HepG2 (cell line): ENCODE results near the gene IL1RL2. TPM values are rescaled to one million over a fixed set of nuclear protein-coding genes. Genes with fewer than 3 reads are reported as not detected.
A peak's percentile ranks its signal among the peaks of the same experiment; 100 is the strongest.

ENCODE experiments used
- ATAC-seq: fragments of 200-7000 bp; cut with Tn5 transposase; 3 replicates; pipeline ENCODE4 v1.9.1; 2020; ENCODE audit warnings: mild to moderate bottlenecking, moderate library complexity
- BruUV-seq: library from RNA; stranded (reverse); fragments of 400-500 nt; replicated peaks from 2 replicates; lab custom pipeline; 2021; lab: Mats Ljungman, UMichigan
- CTCF ChIA-PET: fragments of 300-600 bp; formaldehyde crosslinking; extraction: SDS; loops from one replicate; lab custom pipeline; 2021; ENCODE audit warnings: low total read pairs, inconsistent platforms, low intra/inter-chr PET ratio; lab: Yijun Ruan, JAX
- POLR2A ChIA-PET: fragments of 350-600 bp; sonication (Branson Sonifier 250); formaldehyde crosslinking; loops from one replicate; lab custom pipeline; 2020; ENCODE audit warnings: antibody characterized with exemption, inconsistent platforms; lab: Yijun Ruan, JAX
- DNase-seq: peaks from one replicate; pipeline ENCODE4 v3.0.0-alpha.2; 2015; ENCODE audit warnings: low spot score
- FAIRE-seq: peaks from 3 replicates; lab custom pipeline; 2011; peaks lifted over from hg19 to GRCh38; lab: Jason Lieb, UNC
- H2AFZ ChIP-seq: one replicate; pipeline ENCODE4 v1.6.1; 2011; ENCODE audit warnings: low read length, inconsistent platforms
- H3K27ac ChIP-seq: fragments of 300-600 bp; 3 replicates; pipeline ENCODE4 v1.8.0; 2011; ENCODE audit warnings: mixed run types, mild to moderate bottlenecking, mixed read lengths, low read length, inconsistent platforms; ENCODE audit not compliant: insufficient read depth; ENCODE audit errors: extremely low read length
- H3K27me3 ChIP-seq, 2 experiments: fragments of 200-600 bp in 1 of 2; 2 replicates in 1 of 2; 3 replicates in 1 of 2; pipeline versions ENCODE4 v1.6.0 to v1.8.0; 2011; ENCODE audit warnings: low read length in 2 of 2, mild to moderate bottlenecking in 2 of 2, moderate library complexity in 2 of 2, inconsistent platforms in 1 of 2; ENCODE audit not compliant: insufficient read depth in 2 of 2, control insufficient read depth in 1 of 2
- H3K36me3 ChIP-seq, 2 experiments: fragments of 200-600 bp in 1 of 2; replicated peaks in 1 of 2; 2 replicates in 1 of 2; 3 replicates in 1 of 2; pipeline versions ENCODE4 v1.5.1 to v1.8.0; 2011; ENCODE audit warnings: low read length in 2 of 2, inconsistent platforms in 1 of 2; ENCODE audit not compliant: insufficient read depth in 2 of 2, control insufficient read depth in 1 of 2
- H3K4me1 ChIP-seq: 2 replicates; pipeline ENCODE4 v1.5.1; 2012; ENCODE audit warnings: low read length, inconsistent platforms; ENCODE audit not compliant: insufficient read depth
- H3K4me2 ChIP-seq: 2 replicates; pipeline ENCODE4 v1.6.0; 2011; ENCODE audit warnings: low read depth, low read length, inconsistent platforms
- H3K4me3 ChIP-seq, 3 experiments: fragments of 200-600 bp in 1 of 3; sonication (generic), shearing (Covaris generic) in 1 of 3; replicated peaks in 1 of 3; 2 replicates each; pipeline ENCODE4 v1.5.1; 2011 to 2016; ENCODE audit warnings: low read length in 3 of 3, inconsistent platforms in 2 of 3, low read depth in 2 of 3, mild to moderate bottlenecking in 2 of 3, control low read depth in 1 of 3, mixed read lengths in 1 of 3; ENCODE audit not compliant: insufficient read depth in 1 of 3
- H3K79me2 ChIP-seq: one replicate; pipeline ENCODE4 v1.6.1; 2011; ENCODE audit warnings: low read length, inconsistent platforms; ENCODE audit not compliant: insufficient read depth
- H3K9ac ChIP-seq: 2 replicates; pipeline ENCODE4 v1.6.0; 2011; ENCODE audit warnings: mild to moderate bottlenecking, low read depth, low read length, inconsistent platforms; ENCODE audit not compliant: insufficient read depth
- H3K9me3 ChIP-seq: 2 replicates; pipeline ENCODE4 v1.5.1; 2012; ENCODE audit warnings: mild to moderate bottlenecking, low read length
- H4K20me1 ChIP-seq: 2 replicates; pipeline ENCODE4 v1.6.0; 2011; ENCODE audit warnings: inconsistent platforms, mild to moderate bottlenecking, low read length, moderate library complexity; ENCODE audit not compliant: insufficient read depth
- MYNN ChIP-seq: sonication (generic); formaldehyde crosslinking; IDR thresholded peaks from 2 replicates; pipeline ENCODE4 v1.4.0; 2020; ENCODE audit warnings: mild to moderate bottlenecking, low read depth, missing genetic modification reagents
- PCBP1 ChIP-seq: fragments of 200-400 bp; formaldehyde crosslinking; IDR thresholded peaks from 2 replicates; pipeline ENCODE4 v1.6.1; 2017; ENCODE audit warnings: mild to moderate bottlenecking, low read depth, low read length, borderline replicate concordance
- ZNF34 ChIP-seq: sonication (generic); formaldehyde crosslinking; IDR thresholded peaks from 2 replicates; pipeline ENCODE4 v1.4.0; 2020; ENCODE audit warnings: mild to moderate bottlenecking, missing genetic modification reagents, borderline replicate concordance
- ZNF616 ChIP-seq: sonication (generic); formaldehyde crosslinking; IDR thresholded peaks from 2 replicates; pipeline ENCODE4 v1.5.0; 2020; ENCODE audit warnings: low read depth, mild to moderate bottlenecking, missing genetic modification reagents
- ZNF629 ChIP-seq: sonication (generic); formaldehyde crosslinking; conservative IDR thresholded peaks from 2 replicates; pipeline ENCODE4 v1.5.0; 2020; ENCODE audit warnings: missing genetic modification reagents
- WGBS: methylation state at CpG from one replicate; pipeline ENCODE4 v1.1.6; 2017; ENCODE audit warnings: low lambda C conversion rate; 5-methylcytosine and 5-hydroxymethylcytosine counted together
- in situ Hi-C: cut with HindIII; loops from 2 replicates; pipeline ENCODE4 v1.10.0; 2017; ENCODE audit warnings: low pct_unique_long_range_greater_than_20kb; ENCODE audit not compliant: extremely low pct_ligation_motif_present
- intact Hi-C: fragments of 100-400 bp; cut with micrococcal nuclease; formaldehyde crosslinking; loops from one replicate; pipeline ENCODE4 v1.10.0; 2022; ENCODE audit not compliant: unreplicated experiment
- polyA plus RNA-seq, 8 experiments: library from polyadenylated mRNA; depleted of rRNA in 3 of 8; stranded (reverse) in 7 of 8; unstranded in 1 of 8; fragments of >200 nt; fragmentation: Illumina TruSeq in 4 of 8; extraction: Trizol in 4 of 8; gene quantifications; 2 replicates each; pipeline versions ENCODE4 v1.2.1 to v1.2.3, GENCODE V29; 2011 to 2016; ENCODE audit warnings: low read depth in 4 of 8, missing spikeins in 1 of 8, mixed read lengths in 1 of 8; ENCODE audit not compliant: insufficient read depth in 1 of 8
- total RNA-seq, 5 experiments: library from RNA; depleted of rRNA; stranded (reverse); fragments of >200 nt; fragmentation: Illumina TruSeq; extraction: Trizol; gene quantifications; 2 replicates each; pipeline ENCODE4 v1.2.3, GENCODE V29; 2016; ENCODE audit warnings: low read depth in 1 of 5
- TF ChIP-seq, protein P1 (sequence below): sonication (generic); formaldehyde crosslinking; conservative IDR thresholded peaks from 2 replicates; pipeline ENCODE4 v1.4.0; 2020; ENCODE audit warnings: missing genetic modification reagents
- TF ChIP-seq, protein P2 (sequence below): sonication (generic); formaldehyde crosslinking; IDR thresholded peaks from 2 replicates; pipeline ENCODE4 v1.5.0; 2020; ENCODE audit warnings: mild to moderate bottlenecking, missing genetic modification reagents, moderate library complexity
- TF ChIP-seq, protein P3 (sequence below): sonication (generic); formaldehyde crosslinking; IDR thresholded peaks from 2 replicates; pipeline ENCODE4 v1.5.0; 2020; ENCODE audit warnings: mild to moderate bottlenecking, missing genetic modification reagents

Gene IL1RL2
- total and polyA plus RNA-seq, 2 of the 13 experiments (the other 11 are each of a cell fraction or from before 2014, with no cell fraction given), result 0.03 TPM; not detected in 1

DNA sequence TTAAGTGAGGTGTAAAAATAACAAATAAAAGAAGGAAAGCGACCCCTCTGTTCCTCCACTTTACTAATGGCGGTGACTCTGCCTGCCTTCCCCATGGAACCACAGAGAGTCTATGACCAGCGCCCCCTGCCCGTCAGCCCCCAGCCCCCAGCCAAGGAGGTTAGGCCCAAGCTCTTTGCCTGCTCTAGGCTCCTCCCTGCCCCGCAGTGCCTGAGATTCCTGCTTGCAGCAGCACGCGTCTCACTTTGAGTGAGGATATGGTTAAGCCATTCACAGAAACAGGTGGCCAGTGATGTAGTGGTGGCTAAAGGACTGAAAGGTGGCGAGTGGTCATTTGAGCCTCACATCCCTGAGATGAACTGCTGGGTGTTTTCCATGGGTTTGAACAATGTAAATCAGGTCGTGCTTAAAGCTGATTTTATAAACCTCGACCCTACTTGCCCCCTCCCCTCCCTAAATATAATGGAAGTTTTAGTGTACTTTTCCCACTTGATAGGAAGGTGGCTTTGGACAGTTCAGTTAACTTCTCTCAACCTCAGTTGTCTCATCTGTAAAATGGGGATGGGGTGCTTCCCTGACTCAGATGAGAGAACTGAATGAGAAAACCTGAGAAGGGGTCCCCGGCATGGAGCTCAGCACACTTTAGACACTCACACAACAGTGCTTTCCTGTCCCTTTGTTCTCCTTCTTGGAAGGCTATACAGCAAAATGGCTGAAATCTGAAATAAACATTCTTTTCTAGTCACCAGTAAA, 46.5 kb downstream of the IL1RL2 start:
- in situ Hi-C loops (loop anchor here (10.0 kb wide), 1 partner anchor 349 kb away; no protein-coding TSS in a partner anchor), intact Hi-C loops (no loop called here)
- Histone ChIP-seq H3K9ac (no peak overlapping the region), H3K4me2 (no peak overlapping the region), H3K4me3 (no peak overlapping the region), H3K36me3 (no peaks in the 10 kb centered on the region), H4K20me1 (no peaks in the 10 kb centered on the region), H3K79me2 (no peaks in the 10 kb centered on the region), H2AFZ (no peak overlapping the region), H3K27ac (no peak overlapping the region), H3K4me1 (peaks cover 55% of the 10 kb centered on the region), H3K27me3 (0 out of 5 replicates have a peak, but pooled peaks cover 0 to 2% of the 10 kb centered on the region in 2 experiments), H3K9me3 (no peaks in the 10 kb centered on the region)
- FAIRE-seq (no peak), DNase-seq (no peak), ATAC-seq (no peak)
- BruUV-seq, result no TSS peak
- TF ChIP-seq, protein P1, sequence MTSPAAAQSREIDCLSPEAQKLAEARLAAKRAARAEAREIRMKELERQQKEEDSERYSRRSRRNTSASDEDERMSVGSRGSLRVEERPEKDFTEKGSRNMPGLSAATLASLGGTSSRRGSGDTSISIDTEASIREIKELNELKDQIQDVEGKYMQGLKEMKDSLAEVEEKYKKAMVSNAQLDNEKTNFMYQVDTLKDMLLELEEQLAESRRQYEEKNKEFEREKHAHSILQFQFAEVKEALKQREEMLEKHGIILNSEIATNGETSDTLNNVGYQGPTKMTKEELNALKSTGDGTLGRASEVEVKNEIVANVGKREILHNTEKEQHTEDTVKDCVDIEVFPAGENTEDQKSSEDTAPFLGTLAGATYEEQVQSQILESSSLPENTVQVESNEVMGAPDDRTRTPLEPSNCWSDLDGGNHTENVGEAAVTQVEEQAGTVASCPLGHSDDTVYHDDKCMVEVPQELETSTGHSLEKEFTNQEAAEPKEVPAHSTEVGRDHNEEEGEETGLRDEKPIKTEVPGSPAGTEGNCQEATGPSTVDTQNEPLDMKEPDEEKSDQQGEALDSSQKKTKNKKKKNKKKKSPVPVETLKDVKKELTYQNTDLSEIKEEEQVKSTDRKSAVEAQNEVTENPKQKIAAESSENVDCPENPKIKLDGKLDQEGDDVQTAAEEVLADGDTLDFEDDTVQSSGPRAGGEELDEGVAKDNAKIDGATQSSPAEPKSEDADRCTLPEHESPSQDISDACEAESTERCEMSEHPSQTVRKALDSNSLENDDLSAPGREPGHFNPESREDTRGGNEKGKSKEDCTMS, result no peak
- peak; percentile 62 for TF ChIP-seq ZNF629 (CRISPR knock-in tag)
- no peak for TF ChIP-seq ZNF34
- CTCF ChIA-PET, result no interaction called here
- WGBS, result 77% methylated on average over 11 of the region's 11 CpGs
- POLR2A ChIA-PET, result no interaction called here

DNA sequence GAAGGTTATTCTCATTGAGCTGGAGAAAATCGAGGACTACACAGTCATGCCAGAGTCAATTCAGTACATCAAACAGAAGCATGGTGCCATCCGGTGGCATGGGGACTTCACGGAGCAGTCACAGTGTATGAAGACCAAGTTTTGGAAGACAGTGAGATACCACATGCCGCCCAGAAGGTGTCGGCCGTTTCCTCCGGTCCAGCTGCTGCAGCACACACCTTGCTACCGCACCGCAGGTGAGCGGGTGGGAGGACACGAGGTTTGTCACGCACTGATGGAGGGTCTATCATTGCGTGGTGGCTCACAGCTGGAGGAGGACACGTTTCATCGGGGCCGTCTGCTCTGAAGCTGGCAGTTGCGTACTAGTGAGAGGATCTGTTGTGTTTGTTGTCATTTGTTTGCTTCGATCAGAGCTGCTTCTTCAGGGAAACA, 48.2 kb downstream of the IL1RL2 start:
- no TSS peak for BruUV-seq
- intact Hi-C loops, result loop anchor here (2.0 kb wide), 1 partner anchor 208 kb away; no protein-coding TSS in a partner anchor
- TF ChIP-seq, protein P2, sequence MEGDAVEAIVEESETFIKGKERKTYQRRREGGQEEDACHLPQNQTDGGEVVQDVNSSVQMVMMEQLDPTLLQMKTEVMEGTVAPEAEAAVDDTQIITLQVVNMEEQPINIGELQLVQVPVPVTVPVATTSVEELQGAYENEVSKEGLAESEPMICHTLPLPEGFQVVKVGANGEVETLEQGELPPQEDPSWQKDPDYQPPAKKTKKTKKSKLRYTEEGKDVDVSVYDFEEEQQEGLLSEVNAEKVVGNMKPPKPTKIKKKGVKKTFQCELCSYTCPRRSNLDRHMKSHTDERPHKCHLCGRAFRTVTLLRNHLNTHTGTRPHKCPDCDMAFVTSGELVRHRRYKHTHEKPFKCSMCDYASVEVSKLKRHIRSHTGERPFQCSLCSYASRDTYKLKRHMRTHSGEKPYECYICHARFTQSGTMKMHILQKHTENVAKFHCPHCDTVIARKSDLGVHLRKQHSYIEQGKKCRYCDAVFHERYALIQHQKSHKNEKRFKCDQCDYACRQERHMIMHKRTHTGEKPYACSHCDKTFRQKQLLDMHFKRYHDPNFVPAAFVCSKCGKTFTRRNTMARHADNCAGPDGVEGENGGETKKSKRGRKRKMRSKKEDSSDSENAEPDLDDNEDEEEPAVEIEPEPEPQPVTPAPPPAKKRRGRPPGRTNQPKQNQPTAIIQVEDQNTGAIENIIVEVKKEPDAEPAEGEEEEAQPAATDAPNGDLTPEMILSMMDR (CRISPR knock-in tag), result peak; percentile 72
- TF ChIP-seq ZNF616, result no peak
- no peak for TF ChIP-seq PCBP1
- TF ChIP-seq, protein P3, sequence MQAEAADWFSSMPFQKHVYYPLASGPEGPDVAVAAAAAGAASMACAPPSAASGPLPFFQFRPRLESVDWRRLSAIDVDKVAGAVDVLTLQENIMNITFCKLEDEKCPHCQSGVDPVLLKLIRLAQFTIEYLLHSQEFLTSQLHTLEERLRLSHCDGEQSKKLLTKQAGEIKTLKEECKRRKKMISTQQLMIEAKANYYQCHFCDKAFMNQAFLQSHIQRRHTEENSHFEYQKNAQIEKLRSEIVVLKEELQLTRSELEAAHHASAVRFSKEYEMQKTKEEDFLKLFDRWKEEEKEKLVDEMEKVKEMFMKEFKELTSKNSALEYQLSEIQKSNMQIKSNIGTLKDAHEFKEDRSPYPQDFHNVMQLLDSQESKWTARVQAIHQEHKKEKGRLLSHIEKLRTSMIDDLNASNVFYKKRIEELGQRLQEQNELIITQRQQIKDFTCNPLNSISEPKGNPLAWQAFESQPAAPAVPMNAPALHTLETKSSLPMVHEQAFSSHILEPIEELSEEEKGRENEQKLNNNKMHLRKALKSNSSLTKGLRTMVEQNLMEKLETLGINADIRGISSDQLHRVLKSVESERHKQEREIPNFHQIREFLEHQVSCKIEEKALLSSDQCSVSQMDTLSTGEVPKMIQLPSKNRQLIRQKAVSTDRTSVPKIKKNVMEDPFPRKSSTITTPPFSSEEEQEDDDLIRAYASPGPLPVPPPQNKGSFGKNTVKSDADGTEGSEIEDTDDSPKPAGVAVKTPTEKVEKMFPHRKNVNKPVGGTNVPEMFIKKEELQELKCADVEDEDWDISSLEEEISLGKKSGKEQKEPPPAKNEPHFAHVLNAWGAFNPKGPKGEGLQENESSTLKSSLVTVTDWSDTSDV (CRISPR knock-in tag), result 0 out of 2 replicates have a peak, but pooled peaks have one; percentile 33
- no peak for TF ChIP-seq MYNN (CRISPR knock-in tag)

More for the DNA sequence above, 48.2 kb downstream of the IL1RL2 start:
- in situ Hi-C loops, result loop anchor here (5.0 to 10.0 kb wide), 2 partner anchors 213 to 350 kb away; no protein-coding TSS in a partner anchor
- no peaks in the 10 kb centered on the region for H4K20me1 ChIP-seq
- H3K27me3 ChIP-seq, result no peaks in the 10 kb centered on the region
- DNase-seq (peak; percentile 27), FAIRE-seq (no peak), ATAC-seq (peak; percentile 25)
- no peaks in the 10 kb centered on the region for H3K9me3 ChIP-seq
- H3K9ac ChIP-seq, result no peak overlapping the region
- H3K4me3 ChIP-seq, result no peak overlapping the region
- 91% methylated on average over 18 of the region's 18 CpGs for WGBS
- ChIA-PET POLR2A (interaction anchor here (1.1 kb wide), 1 partner anchor 214 kb away, joined by 3 read pairs; no protein-coding TSS in a partner anchor), CTCF (interaction anchor here (1.1 to 1.9 kb wide), 3 partner anchors 121 to 214 kb away, joined by 3 to 9 read pairs (median 4); partner anchors contain the start of gene IL18R1)
- no peaks in the 10 kb centered on the region for H3K79me2 ChIP-seq
- peaks cover 59% of the 10 kb centered on the region for H3K4me1 ChIP-seq
- no peaks in the 10 kb centered on the region for H3K36me3 ChIP-seq
- H3K27ac ChIP-seq, result no peak overlapping the region
- H2AFZ ChIP-seq, result peak overlapping the region; percentile 32
- peak overlapping the region; percentile 54; the same call in 1 of the 2 replicates for H3K4me2 ChIP-seq
